Body of pancreas (tissue), 4 donors: Measurements from ENCODE around the gene PDZRN3.

Source experiments
- POLR2A ChIP-seq, 3 donors: fragments of 450-650 bp; IDR thresholded peaks; one replicate each; pipeline ENCODE4 v1.6.1; 2016; ENCODE audit warnings: antibody characterized with exemption in 3 of 3, mild to moderate bottlenecking in 2 of 3
- TF ChIP-seq, protein P1 (sequence below), 7 experiments: fragments of 450-650 bp in 4 of 7; fragments of 200-600 bp in 3 of 7; sonication (generic) in 3 of 7; IDR thresholded peaks; one replicate each; pipeline ENCODE4 v1.5.1; 2016 to 2019; ENCODE audit warnings: antibody characterized with exemption in 7 of 7

DNA sequence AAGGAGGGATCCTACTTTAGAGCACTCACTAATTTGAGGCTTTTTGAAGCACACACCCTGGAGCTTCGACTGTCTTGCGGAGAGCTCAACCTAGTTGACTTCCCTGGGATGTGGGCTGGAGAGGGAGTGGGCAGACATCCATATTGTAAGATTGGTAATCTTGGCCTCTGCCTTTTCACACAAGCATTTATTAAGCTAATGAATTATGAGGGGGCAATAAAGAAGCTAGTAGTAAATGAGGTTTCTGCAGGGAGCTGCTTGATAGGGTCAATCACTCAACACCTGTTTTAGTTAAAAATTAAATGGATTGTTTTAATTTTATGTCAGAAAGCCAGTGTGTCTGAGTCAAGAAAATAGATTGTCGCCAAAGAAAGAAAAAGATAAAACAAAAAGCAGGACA lies 76.3 kb downstream of the PDZRN3 start:
- TF ChIP-seq, protein P1, sequence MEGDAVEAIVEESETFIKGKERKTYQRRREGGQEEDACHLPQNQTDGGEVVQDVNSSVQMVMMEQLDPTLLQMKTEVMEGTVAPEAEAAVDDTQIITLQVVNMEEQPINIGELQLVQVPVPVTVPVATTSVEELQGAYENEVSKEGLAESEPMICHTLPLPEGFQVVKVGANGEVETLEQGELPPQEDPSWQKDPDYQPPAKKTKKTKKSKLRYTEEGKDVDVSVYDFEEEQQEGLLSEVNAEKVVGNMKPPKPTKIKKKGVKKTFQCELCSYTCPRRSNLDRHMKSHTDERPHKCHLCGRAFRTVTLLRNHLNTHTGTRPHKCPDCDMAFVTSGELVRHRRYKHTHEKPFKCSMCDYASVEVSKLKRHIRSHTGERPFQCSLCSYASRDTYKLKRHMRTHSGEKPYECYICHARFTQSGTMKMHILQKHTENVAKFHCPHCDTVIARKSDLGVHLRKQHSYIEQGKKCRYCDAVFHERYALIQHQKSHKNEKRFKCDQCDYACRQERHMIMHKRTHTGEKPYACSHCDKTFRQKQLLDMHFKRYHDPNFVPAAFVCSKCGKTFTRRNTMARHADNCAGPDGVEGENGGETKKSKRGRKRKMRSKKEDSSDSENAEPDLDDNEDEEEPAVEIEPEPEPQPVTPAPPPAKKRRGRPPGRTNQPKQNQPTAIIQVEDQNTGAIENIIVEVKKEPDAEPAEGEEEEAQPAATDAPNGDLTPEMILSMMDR (IDR thresholded peaks at IDR 0.05): no peak
- TF ChIP-seq POLR2A (IDR thresholded peaks at IDR 0.05): no peak
